LoVo (cell line): ENCODE data around the gene CSPG4.

Experiments
- DNase-seq: peaks from one replicate; pipeline ENCODE4 v3.0.0-alpha.2; 2016; ENCODE audit warnings: low spot score

The CSPG4 gene

GRCh38 chr15:75669191-75669878, 43.3 kb downstream of the CSPG4 start:
- peak; percentile 73 for DNase-seq

- peak; percentile 14 for DNase-seq
These were observed 45.7 kb downstream of the CSPG4 start for GRCh38 chr15:75666823-75667501.

GRCh38 chr15:75663931-75664421, 48.7 kb downstream of the CSPG4 start:
- DNase-seq: no peak

GRCh38 chr15:75662823-75663519, 49.7 kb downstream of the CSPG4 start:
- no peak for DNase-seq

GRCh38 chr15:75661756-75662140, 50.9 kb downstream of the CSPG4 start:
- no peak for DNase-seq

DNA sequence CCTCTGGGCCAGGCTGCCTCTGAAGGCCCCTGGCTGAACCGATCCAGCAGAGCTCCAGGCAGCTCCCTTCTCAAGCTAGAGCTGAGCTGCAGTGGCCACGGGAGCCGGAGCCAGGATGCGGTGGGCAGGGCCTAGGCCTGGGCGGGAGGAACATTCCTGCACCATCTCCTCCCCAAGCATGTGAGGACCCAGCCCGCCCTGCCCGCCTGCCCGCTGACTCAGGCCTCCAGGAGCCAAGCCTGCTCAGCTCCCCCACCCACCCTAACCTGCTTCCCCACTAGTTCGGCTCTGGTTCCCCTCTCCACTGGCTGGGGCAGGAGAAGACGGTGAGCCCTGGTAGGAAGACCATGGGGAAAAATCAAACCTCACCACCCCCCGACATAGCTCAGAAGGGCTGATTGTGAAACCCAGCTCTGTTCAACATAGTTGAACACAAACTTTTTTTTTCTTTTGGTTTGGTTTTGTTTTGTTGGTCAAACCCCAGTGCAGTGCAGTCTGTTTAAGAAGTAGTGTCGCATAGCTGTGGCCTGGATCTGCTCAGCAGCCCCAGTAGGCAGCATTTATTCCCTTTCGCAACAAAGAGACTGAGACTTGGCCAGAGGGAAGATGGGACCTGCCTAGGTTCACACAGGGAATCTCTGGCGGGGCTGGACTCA, 51.4 kb downstream of the CSPG4 start:
- DNase-seq: peak; percentile 45

DNA sequence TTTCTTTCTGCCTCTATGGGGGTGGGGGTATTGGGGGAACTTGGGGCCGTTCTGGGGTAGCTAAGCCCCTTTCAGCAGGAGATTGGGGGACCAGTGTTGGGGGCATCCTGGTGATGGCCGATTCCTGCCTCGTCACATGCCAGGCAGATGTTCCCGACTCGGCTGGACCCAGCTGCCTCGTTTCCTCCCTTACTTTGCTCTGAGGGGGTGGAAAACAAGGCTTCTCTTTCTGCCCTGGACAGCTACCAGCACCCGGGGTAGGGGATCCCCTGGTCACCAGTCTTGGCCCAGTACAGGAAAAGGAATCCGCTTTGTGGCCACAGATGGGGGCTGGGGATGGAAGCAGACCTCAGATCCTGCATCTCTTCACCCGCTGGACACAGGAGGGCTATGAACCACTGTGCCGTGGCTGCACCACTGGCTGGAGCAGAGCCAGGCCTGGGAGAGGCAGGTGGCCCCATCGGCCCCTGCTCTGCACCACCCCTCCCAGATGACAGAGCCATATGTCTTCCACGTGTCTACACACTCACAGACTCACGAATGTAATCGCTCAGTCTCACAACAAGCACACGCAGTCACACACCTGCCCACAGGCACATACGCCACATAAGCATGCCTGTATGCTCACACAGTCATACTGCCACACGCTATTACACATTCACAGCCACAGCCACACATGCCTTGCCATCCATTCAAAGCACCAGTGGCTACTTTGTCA, 52.6 kb downstream of the CSPG4 start:
- DNase-seq: no peak

DNA sequence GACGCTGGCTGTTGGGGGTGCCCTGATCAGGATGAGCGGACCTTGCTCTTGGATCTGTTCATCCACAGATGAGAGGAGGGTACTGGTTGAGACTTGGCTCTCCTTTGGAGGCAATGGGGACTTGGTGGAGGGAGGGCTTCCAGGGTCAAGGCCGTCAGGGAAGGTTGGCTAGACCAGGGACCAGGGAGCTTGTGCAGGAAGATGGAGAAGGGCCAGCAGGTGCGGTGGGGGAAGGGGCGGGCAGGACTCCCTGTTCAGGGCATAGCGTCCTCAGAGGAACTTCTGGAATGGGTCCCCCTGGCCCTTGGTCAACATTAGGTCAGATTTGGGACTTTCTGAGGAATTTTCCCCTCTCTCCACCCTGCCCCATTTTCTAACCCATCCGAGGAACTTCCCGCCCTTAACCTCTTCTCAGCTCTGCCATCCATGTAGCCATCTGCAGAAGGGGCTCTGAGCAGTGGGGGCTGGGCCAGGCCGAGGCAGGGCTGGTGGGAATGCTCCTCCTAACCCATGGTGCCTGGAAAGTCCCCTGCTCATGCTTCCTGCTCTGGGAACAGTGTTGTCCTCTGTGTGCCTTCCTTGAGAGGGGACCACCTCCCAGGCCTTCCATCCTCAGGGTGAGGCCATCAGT, 53.4 kb downstream of the CSPG4 start:
- DNase-seq: no peak

DNA sequence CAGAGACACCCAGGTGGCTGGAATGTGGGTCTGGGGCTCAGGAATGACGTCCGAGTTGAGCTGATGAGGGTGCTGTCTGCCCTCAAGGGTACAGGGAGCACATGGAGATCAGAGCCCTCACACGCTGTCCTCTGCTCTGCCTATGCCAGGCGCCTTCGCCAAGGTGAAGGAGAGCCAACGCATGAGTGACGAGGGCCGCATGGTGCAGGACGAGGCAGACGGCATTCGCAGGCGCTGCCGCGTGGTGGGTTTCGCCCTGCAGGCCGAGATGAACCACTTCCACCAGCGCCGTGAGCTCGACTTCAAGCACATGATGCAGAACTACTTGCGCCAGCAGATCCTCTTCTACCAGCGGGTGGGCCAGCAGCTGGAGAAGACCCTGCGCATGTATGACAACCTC, 55.8 kb downstream of the CSPG4 start:
- no peak for DNase-seq

DNA sequence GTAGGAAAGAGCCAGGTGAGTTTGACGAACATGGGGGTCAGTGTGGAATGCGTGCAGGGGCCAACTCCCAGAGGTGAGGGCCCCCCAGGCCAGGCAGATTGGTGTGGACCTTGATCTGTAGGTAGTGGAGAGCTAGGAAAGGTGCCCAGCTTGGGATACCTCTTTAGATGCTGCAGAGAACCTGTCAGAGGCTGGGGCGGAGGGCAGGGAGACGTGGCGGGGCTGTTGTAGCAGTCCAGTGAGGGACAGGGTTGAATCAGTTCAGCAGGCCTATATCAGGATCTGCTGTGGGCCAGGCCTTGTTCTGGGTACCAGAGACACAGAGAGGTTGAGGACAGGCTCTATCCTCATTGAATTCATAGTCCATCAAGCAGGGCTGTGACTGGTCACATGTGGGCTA, 56.3 kb downstream of the CSPG4 start:
- DNase-seq: no peak

GRCh38 chr15:75655931-75656330, 56.7 kb downstream of the CSPG4 start:
- no peak for DNase-seq

- no peak for DNase-seq
These were observed 58.3 kb downstream of the CSPG4 start for GRCh38 chr15:75654201-75654907.

DNA sequence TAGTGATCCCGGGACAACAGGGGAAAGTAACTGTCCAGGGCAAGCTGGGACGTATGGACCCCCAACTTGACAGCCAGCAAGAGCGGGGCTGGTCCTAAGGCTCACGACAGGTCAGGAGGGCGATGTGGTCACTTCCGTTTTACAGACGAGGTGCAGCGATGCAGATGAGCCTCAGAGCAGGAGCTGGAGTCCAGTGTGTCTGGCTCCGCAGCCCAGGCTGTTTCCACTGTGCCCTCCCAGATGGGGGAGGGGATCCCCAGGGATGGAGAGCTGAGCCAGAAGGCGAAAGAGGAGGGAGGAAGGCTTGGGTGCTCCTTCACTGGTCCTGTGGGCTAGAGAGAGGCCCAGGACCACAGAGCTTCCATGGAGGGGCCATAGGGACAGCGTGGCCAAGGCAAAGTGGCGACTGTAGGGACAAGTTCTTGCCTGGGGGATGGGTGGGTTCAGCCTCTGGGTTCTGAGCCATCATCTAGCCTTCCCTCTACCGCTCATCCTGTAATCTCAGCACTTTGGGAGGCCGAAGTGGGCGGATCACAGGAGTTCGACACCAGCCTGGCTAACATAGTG, 59.2 kb downstream of the CSPG4 start:
- DNase-seq: no peak

DNA sequence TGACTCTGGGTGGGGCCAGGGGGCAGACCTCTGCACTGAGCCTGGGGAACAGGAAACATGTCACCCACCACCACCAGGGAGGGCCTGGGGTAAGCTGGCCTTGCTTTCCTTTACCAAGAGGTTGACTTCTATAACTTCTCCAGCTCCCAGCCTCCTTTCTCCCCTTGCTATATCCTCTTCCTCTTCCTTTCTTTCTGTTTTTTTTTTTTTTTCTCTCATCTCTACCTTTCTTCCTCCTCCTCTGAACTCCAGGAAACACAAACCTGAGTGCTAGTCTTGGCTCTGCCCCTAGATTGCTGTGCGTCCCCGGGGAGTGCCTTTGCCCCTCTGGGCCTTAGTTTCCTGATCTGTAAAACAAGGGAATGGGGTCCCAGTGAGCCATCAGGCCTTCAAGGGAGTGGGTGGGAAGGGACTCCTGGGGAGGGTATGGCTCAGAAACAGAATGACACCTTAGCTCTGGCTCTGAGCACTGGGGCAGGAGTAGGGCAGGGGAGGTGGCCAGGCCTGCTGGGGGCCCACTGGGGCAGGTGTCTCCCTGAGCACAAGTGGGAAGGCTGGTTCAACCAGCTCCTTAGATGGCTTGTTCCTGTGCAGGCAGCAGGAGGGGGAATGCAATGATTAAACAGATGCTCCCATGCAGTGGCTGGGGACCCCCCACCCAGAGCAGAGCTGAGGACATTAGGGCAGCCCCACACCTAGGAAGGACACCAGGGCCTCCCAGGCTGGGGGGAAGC, 60.7 kb downstream of the CSPG4 start:
- no peak for DNase-seq

DNA sequence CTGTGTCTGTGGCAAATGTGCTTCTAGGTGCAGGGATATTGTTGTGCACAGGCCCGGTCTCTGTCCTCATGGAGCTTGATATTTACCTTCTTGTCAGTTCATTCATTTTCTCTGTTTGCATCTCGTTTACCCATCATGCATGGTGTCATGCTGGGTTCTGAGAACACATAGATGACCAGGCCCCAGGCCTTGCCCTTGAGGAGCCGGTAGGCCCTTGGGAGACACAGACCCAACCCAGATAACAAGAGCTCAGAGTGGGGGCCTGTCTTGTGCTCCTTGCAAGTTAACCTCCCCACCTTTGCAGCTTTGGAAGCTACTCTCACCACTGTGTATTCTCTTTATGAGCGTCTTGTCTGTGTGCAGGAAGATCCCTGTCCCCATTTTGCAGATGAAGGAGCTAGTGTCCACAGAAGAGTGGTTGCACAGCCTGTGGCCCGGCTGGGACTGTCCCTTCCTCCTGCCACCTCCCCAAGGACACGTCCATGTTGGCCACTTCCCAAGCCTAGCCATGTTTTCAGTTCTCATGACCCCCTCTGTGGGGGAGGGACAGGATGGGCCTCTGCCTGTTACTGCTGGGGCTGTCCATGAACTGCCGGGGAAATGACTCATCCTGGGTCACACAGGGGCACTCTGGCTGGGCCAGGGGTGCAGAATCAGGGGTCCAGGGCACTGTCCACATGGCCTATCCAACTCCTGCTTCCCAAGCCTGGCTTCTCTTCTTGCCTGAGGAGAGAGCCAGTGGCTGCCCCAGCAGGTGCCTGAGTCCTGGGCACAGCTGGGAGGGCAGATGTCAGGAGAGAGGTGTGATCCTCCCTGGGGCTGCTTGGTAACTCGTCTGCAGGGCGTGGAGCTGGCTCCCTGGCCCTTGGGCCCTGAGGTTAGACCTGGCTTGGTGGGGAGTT, 61.5 kb downstream of the CSPG4 start:
- DNase-seq: no peak

DNA sequence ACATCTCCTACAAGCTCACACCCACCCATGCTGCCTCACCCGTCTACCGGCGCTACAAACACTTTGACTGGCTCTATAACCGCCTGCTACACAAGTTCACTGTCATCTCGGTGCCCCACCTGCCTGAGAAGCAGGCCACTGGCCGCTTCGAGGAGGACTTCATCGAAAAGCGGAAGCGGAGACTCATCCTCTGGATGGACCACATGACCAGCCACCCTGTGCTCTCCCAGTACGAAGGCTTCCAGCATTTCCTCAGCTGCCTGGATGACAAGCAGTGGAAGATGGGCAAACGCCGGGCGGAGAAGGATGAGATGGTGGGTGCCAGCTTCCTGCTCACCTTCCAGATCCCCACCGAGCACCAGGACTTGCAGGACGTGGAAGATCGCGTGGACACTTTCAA, 62.8 kb downstream of the CSPG4 start:
- no peak for DNase-seq

DNA sequence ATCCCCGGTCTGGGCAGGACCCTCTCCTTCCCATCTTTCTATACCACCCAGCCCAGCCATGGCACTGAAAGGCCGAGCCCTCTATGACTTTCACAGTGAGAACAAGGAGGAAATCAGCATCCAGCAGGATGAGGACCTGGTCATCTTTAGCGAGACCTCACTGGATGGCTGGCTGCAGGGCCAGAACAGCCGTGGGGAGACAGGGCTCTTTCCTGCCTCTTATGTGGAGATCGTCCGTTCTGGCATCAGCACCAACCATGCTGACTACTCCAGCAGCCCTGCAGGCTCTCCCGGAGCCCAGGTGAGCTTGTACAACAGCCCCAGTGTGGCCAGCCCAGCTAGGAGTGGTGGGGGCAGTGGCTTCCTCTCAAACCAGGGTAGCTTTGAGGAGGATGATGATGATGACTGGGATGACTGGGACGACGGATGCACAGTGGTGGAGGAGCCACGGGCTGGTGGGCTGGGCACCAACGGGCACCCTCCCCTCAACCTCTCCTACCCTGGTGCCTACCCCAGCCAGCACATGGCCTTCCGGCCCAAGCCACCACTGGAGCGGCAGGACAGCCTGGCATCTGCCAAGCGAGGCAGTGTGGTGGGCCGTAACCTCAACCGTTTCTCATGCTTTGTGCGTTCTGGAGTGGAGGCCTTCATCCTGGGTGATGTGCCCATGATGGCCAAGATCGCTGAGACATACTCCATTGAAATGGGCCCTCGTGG, 63.4 kb downstream of the CSPG4 start:
- DNase-seq: no peak
